HEK293 (cell line): ENCODE data around the gene CHEK2.
A peak's percentile ranks its signal among the peaks of the same experiment; 100 is the strongest.
"Not testable (repeated sequence)": the region's sequence is repeated elsewhere in the genome, so short reads cannot be mapped to it uniquely, and the experiment has no call there.

Experiments
- CTCF ChIA-PET: fragments of 350-600 bp; formaldehyde crosslinking; extraction: SDS; loops from one replicate; lab custom pipeline; 2021; ENCODE audit warnings: antibody characterized with exemption; lab: Yijun Ruan, JAX
- POLR2A ChIA-PET: fragments of 300-600 bp; formaldehyde crosslinking; extraction: SDS; loops from one replicate; lab custom pipeline; 2020; ENCODE audit warnings: antibody characterized with exemption, inconsistent platforms; lab: Yijun Ruan, JAX
- H3K27ac ChIP-seq: fragments of 200-500 bp; sonication (Bioruptor generic); 2 replicates; pipeline ENCODE4 v1.5.1; 2014; ENCODE audit warnings: low read depth, low read length, control low read depth, inconsistent platforms; ENCODE audit errors: extremely low read depth
- H3K36me3 ChIP-seq, 2 experiments: fragments of 200-500 bp in 1 of 2; sonication (Bioruptor generic) in 1 of 2; 1 replicate in 1 of 2; 2 replicates in 1 of 2; pipeline ENCODE4 v1.5.1; 2014 to 2017; ENCODE audit warnings: inconsistent platforms in 2 of 2, low read length in 2 of 2; ENCODE audit not compliant: control insufficient read depth in 2 of 2, insufficient read depth in 1 of 2
- H3K4me1 ChIP-seq: fragments of 200-500 bp; sonication (Bioruptor generic); 2 replicates; pipeline ENCODE4 v1.5.1; 2014; ENCODE audit warnings: mild to moderate bottlenecking, low read length, inconsistent platforms; ENCODE audit not compliant: control insufficient read depth, insufficient read depth
- H3K4me3 ChIP-seq: 2 replicates; pipeline ENCODE4 v1.5.1; 2011; ENCODE audit warnings: low read depth, mild to moderate bottlenecking, control low read depth, low read length, moderate library complexity
- H3K9me3 ChIP-seq: fragments of 200-500 bp; sonication (Bioruptor generic); 2 replicates; pipeline ENCODE4 v1.5.1; 2014; ENCODE audit warnings: low read depth, low read length, inconsistent platforms; ENCODE audit not compliant: control insufficient read depth, insufficient read depth
- FEZF1 ChIP-seq: fragments of 450-650 bp; formaldehyde crosslinking; IDR thresholded peaks from 2 replicates; pipeline ENCODE4 v1.5.1; 2016; ENCODE audit warnings: missing biosample characterization, missing genetic modification characterization
- HIC1 ChIP-seq: fragments of 450-650 bp; formaldehyde crosslinking; IDR thresholded peaks from 2 replicates; pipeline ENCODE4 v1.5.1; 2016; ENCODE audit warnings: missing biosample characterization, missing genetic modification characterization
- KLF8 ChIP-seq: fragments of 450-650 bp; formaldehyde crosslinking; IDR thresholded peaks from 2 replicates; pipeline ENCODE4 v1.5.1; 2016; ENCODE audit warnings: missing biosample characterization, missing genetic modification characterization
- SP7 ChIP-seq: fragments of 450-650 bp; formaldehyde crosslinking; IDR thresholded peaks from 2 replicates; pipeline ENCODE4 v1.5.1; 2016; ENCODE audit warnings: missing biosample characterization, missing genetic modification characterization
- ZEB2 ChIP-seq: fragments of 450-650 bp; formaldehyde crosslinking; IDR thresholded peaks from 2 replicates; pipeline ENCODE4 v1.5.1; 2016; ENCODE audit warnings: missing biosample characterization, missing genetic modification characterization
- ZNF19 ChIP-seq: fragments of 450-650 bp; formaldehyde crosslinking; IDR thresholded peaks from 2 replicates; pipeline ENCODE4; 2016; ENCODE audit warnings: missing biosample characterization, missing genetic modification characterization, low read depth
- ZNF24 ChIP-seq: fragments of 450-650 bp; formaldehyde crosslinking; IDR thresholded peaks from 2 replicates; pipeline ENCODE4 v1.5.1; 2016; ENCODE audit warnings: missing biosample characterization, missing genetic modification characterization
- ZNF266 ChIP-seq: fragments of 450-650 bp; formaldehyde crosslinking; IDR thresholded peaks from 2 replicates; pipeline ENCODE4 v1.5.1; 2016; ENCODE audit warnings: missing biosample characterization, missing genetic modification characterization, low read depth
- ZNF324 ChIP-seq: fragments of 450-650 bp; formaldehyde crosslinking; IDR thresholded peaks from 2 replicates; pipeline ENCODE4 v1.5.1; 2016; ENCODE audit warnings: missing biosample characterization, missing genetic modification characterization
- ZNF354C ChIP-seq: fragments of 450-650 bp; formaldehyde crosslinking; IDR thresholded peaks from 2 replicates; pipeline ENCODE4 v1.5.1; 2016; ENCODE audit warnings: missing biosample characterization, missing genetic modification characterization, low read depth, borderline replicate concordance
- ZNF585B ChIP-seq: fragments of 450-650 bp; formaldehyde crosslinking; IDR thresholded peaks from 2 replicates; pipeline ENCODE4 v1.5.1; 2016; ENCODE audit warnings: missing biosample characterization, missing genetic modification characterization
- ZNF629 ChIP-seq: fragments of 450-650 bp; formaldehyde crosslinking; IDR thresholded peaks from 2 replicates; pipeline ENCODE4 v1.5.1; 2017; ENCODE audit warnings: missing biosample characterization, missing genetic modification characterization
- ZNF639 ChIP-seq: fragments of 450-650 bp; formaldehyde crosslinking; IDR thresholded peaks from 2 replicates; pipeline ENCODE4 v1.5.1; 2016; ENCODE audit warnings: missing biosample characterization, missing genetic modification characterization
- ZNF670 ChIP-seq: fragments of 450-650 bp; formaldehyde crosslinking; IDR thresholded peaks from 2 replicates; pipeline ENCODE4 v1.5.1; 2016; ENCODE audit warnings: missing biosample characterization, missing genetic modification characterization, low read depth
- ZNF701 ChIP-seq: fragments of 450-650 bp; formaldehyde crosslinking; IDR thresholded peaks from 2 replicates; pipeline ENCODE4 v1.5.1; 2016; ENCODE audit warnings: missing biosample characterization, missing genetic modification characterization

The CHEK2 gene

GRCh38 chr22:28702891-28703290, 38.7 kb downstream of the CHEK2 start:
- TF ChIP-seq SP7 (tag by site-specific recombination) = no peak
- no peak for TF ChIP-seq ZNF670 (tag by site-specific recombination)
- no peak for TF ChIP-seq ZNF266 (tag by site-specific recombination)
- TF ChIP-seq ZNF354C (tag by site-specific recombination) = no peak
- no peak for TF ChIP-seq ZNF701 (tag by site-specific recombination)
- TF ChIP-seq ZNF324 (tag by site-specific recombination) = no peak
- no peak for TF ChIP-seq ZNF585B
- TF ChIP-seq FEZF1 (tag by site-specific recombination) = no peak
- no peak for TF ChIP-seq ZNF19
- peaks cover 16 to 58% of the 10 kb centered on the region in 2 experiments; a peak in 2 of 3 replicates for H3K36me3 ChIP-seq
- POLR2A ChIA-PET = interaction anchor here (0.6 kb wide), 1 partner anchor 97 kb away, joined by 7 read pairs; no protein-coding TSS in a partner anchor
- no peak overlapping the region for H3K4me3 ChIP-seq
- CTCF ChIA-PET = no interaction called here
- H3K4me1 ChIP-seq = no peaks in the 10 kb centered on the region
- H3K27ac ChIP-seq = no peak overlapping the region
- no peaks in the 10 kb centered on the region for H3K9me3 ChIP-seq

- H3K36me3 ChIP-seq = peaks cover 16 to 49% of the 10 kb centered on the region in 2 experiments
- H3K4me3 ChIP-seq, H3K9me3 ChIP-seq, CTCF ChIA-PET, H3K27ac ChIP-seq, H3K4me1 ChIP-seq: not testable (repeated sequence)
- POLR2A ChIA-PET = interaction anchor here (0.7 kb wide), 1 partner anchor 106 kb away, joined by 4 read pairs; no protein-coding TSS in a partner anchor
These were observed 48.4 kb downstream of the CHEK2 start for GRCh38 chr22:28693041-28693760.

- CTCF ChIA-PET, H3K4me1 ChIP-seq, POLR2A ChIA-PET, H3K9me3 ChIP-seq, H3K27ac ChIP-seq, H3K4me3 ChIP-seq: not testable (repeated sequence)
- peaks cover 0 to 38% of the 10 kb centered on the region in 2 experiments; a peak in 2 of 3 replicates for H3K36me3 ChIP-seq
These were observed 51.8 kb downstream of the CHEK2 start for GRCh38 chr22:28689796-28690195.

GRCh38 chr22:28682966-28683365, 58.7 kb downstream of the CHEK2 start:
- POLR2A ChIA-PET = interaction anchor here (0.7 kb wide), 1 partner anchor 1518 kb away, joined by 5 read pairs; no protein-coding TSS in a partner anchor
- H3K27ac ChIP-seq, H3K36me3 ChIP-seq, CTCF ChIA-PET, H3K4me1 ChIP-seq, H3K4me3 ChIP-seq, H3K9me3 ChIP-seq: not testable (repeated sequence)

GRCh38 chr22:28680813-28681490, 60.7 kb downstream of the CHEK2 start:
- H3K4me1 ChIP-seq, H3K27ac ChIP-seq, CTCF ChIA-PET: not testable (repeated sequence)

More at GRCh38 chr22:28680813-28681490, 60.7 kb downstream of the CHEK2 start:
- TF ChIP-seq KLF8 (tag by site-specific recombination) (0 out of 2 replicates have a peak, but pooled peaks have one; percentile 35), ZEB2 (tag by site-specific recombination) (peak; percentile 54; the same call in 1 of the 2 replicates), ZNF629 (tag by site-specific recombination) (peak; percentile 72), SP7 (tag by site-specific recombination) (peak; percentile 60), HIC1 (0 out of 2 replicates have a peak, but pooled peaks have one; percentile 27), ZNF639 (tag by site-specific recombination) (peak; percentile 55; the same call in 1 of the 2 replicates), ZNF24 (peak; percentile 51)
- not testable (repeated sequence) for H3K36me3 ChIP-seq, H3K4me3 ChIP-seq, H3K9me3 ChIP-seq
- POLR2A ChIA-PET = interaction anchor here (1.0 kb wide), 1 partner anchor 119 kb away, joined by 3 read pairs; the partner anchor contains the start of gene XBP1
